ENCODE measurements around the gene CASP7. TPM values are rescaled to one million over a fixed set of nuclear protein-coding genes. Genes with fewer than 3 reads are reported as not detected.
A peak's percentile ranks its signal among the peaks of the same experiment; 100 is the strongest.

Gene CASP7
- total RNA-seq, 3 donors from 2014 or later (not counting 1 experiment from before 2014, with no cell fraction given) = 13.4 to 20.0 (median 14.9) TPM

GRCh38 chr10:113689574-113689973, 9.9 kb downstream of the CASP7 start:
- ATAC-seq (no peak), DNase-seq (no peak)
- no peak for TF ChIP-seq CTCF (IDR thresholded peaks at IDR 0.05)
- no peaks in the 10 kb centered on the region for H3K27me3 ChIP-seq (ENCODE audit: control insufficient read depth, insufficient read depth, low read length)
- H3K27me3 Mint-ChIP-seq (ENCODE audit: low read depth in 2 of 2) = no peaks in the 10 kb centered on the region
- H3K9me3 Mint-ChIP-seq = peaks cover 11 to 17% of the 10 kb centered on the region in 2 donors
- peak overlapping the region; percentile 71 to 76 for H3K27ac Mint-ChIP-seq
- no peak overlapping the region for H3K4me3 ChIP-seq (ENCODE audit: low read length)
- peaks cover 30% of the 10 kb centered on the region for H3K36me3 Mint-ChIP-seq
- WGBS (ENCODE audit: insufficient coverage) = 88% methylated on average over 3 of the region's 3 CpGs
- no peaks in the 10 kb centered on the region for H3K4me1 ChIP-seq (ENCODE audit: control insufficient read depth, insufficient read depth, low read length)
- H3K4me3 Mint-ChIP-seq = peak overlapping the region; percentile 63
- intact Hi-C loops (cut with micrococcal nuclease) = no loop called here
- no peak overlapping the region for H3K27ac ChIP-seq (ENCODE audit: low read length)
- peaks cover 9% of the 10 kb centered on the region for H3K36me3 ChIP-seq (ENCODE audit: control insufficient read depth, insufficient read depth, low read length)
- H3K4me1 Mint-ChIP-seq = peaks cover 38 to 41% of the 10 kb centered on the region in 2 donors
- peaks cover 15% of the 10 kb centered on the region for H3K9me3 ChIP-seq (ENCODE audit: control insufficient read depth, insufficient read depth, low read length)

- Histone ChIP-seq H3K36me3 (ENCODE audit: control insufficient read depth, insufficient read depth, low read length) (peaks cover 9% of the 10 kb centered on the region), H3K27ac (ENCODE audit: low read length) (no peak overlapping the region), H3K4me1 (ENCODE audit: control insufficient read depth, insufficient read depth, low read length) (no peaks in the 10 kb centered on the region), H3K27me3 (ENCODE audit: control insufficient read depth, insufficient read depth, low read length) (no peaks in the 10 kb centered on the region), H3K4me3 (ENCODE audit: low read length) (no peak overlapping the region), H3K9me3 (ENCODE audit: control insufficient read depth, insufficient read depth, low read length) (peaks cover 15% of the 10 kb centered on the region)
- peaks cover 30% of the 10 kb centered on the region for H3K36me3 Mint-ChIP-seq
- no peak for TF ChIP-seq CTCF (IDR thresholded peaks at IDR 0.05)
- intact Hi-C loops (cut with micrococcal nuclease) = no loop called here
- peaks cover 10 to 15% of the 10 kb centered on the region in 2 donors for H3K9me3 Mint-ChIP-seq
- H3K4me1 Mint-ChIP-seq = peaks cover 26 to 32% of the 10 kb centered on the region in 2 donors
- no peak for DNase-seq
- no peak for ATAC-seq
- H3K27ac Mint-ChIP-seq = no peak overlapping the region
- H3K4me3 Mint-ChIP-seq = no peak overlapping the region
- no peaks in the 10 kb centered on the region for H3K27me3 Mint-ChIP-seq (ENCODE audit: low read depth in 2 of 2)
- 100% methylated on average over 2 of the region's 3 CpGs for WGBS (ENCODE audit: insufficient coverage)
These were observed 11.0 kb downstream of the CASP7 start for GRCh38 chr10:113690749-113691148.

GRCh38 chr10:113691381-113691780, 11.7 kb downstream of the CASP7 start:
- intact Hi-C loops (cut with micrococcal nuclease) = no loop called here
- Mint-ChIP-seq H3K4me3 (no peak overlapping the region), H3K36me3 (peaks cover 30% of the 10 kb centered on the region), H3K27ac (no peak overlapping the region), H3K27me3 (ENCODE audit: low read depth in 2 of 2) (no peaks in the 10 kb centered on the region), H3K9me3 (peaks cover 9 to 15% of the 10 kb centered on the region in 2 donors), H3K4me1 (peaks cover 28 to 29% of the 10 kb centered on the region in 2 donors)
- no peaks in the 10 kb centered on the region for H3K27me3 ChIP-seq (ENCODE audit: control insufficient read depth, insufficient read depth, low read length)
- H3K27ac ChIP-seq (ENCODE audit: low read length) = no peak overlapping the region
- H3K4me3 ChIP-seq (ENCODE audit: low read length) = no peak overlapping the region
- peaks cover 9% of the 10 kb centered on the region for H3K36me3 ChIP-seq (ENCODE audit: control insufficient read depth, insufficient read depth, low read length)
- ATAC-seq (no peak), DNase-seq (no peak)
- WGBS (ENCODE audit: insufficient coverage) = 68% methylated on average over 2 of the region's 2 CpGs
- no peaks in the 10 kb centered on the region for H3K4me1 ChIP-seq (ENCODE audit: control insufficient read depth, insufficient read depth, low read length)
- TF ChIP-seq CTCF (IDR thresholded peaks at IDR 0.05) = no peak
- H3K9me3 ChIP-seq (ENCODE audit: control insufficient read depth, insufficient read depth, low read length) = peaks cover 15% of the 10 kb centered on the region

GRCh38 chr10:113692271-113692670, 12.6 kb downstream of the CASP7 start:
- peaks cover 15% of the 10 kb centered on the region for H3K9me3 ChIP-seq (ENCODE audit: control insufficient read depth, insufficient read depth, low read length)

More at GRCh38 chr10:113692271-113692670, 12.6 kb downstream of the CASP7 start:
- peaks cover 29% of the 10 kb centered on the region for H3K36me3 Mint-ChIP-seq
- peaks cover 28 to 29% of the 10 kb centered on the region in 2 donors for H3K4me1 Mint-ChIP-seq
- Histone ChIP-seq H3K4me1 (ENCODE audit: control insufficient read depth, insufficient read depth, low read length) (no peaks in the 10 kb centered on the region), H3K36me3 (ENCODE audit: control insufficient read depth, insufficient read depth, low read length) (peaks cover 9% of the 10 kb centered on the region), H3K27ac (ENCODE audit: low read length) (no peak overlapping the region), H3K4me3 (ENCODE audit: low read length) (no peak overlapping the region), H3K27me3 (ENCODE audit: control insufficient read depth, insufficient read depth, low read length) (no peaks in the 10 kb centered on the region)
- H3K27ac Mint-ChIP-seq = no peak overlapping the region
- intact Hi-C loops (cut with micrococcal nuclease) = no loop called here
- no peak for DNase-seq
- H3K4me3 Mint-ChIP-seq = no peak overlapping the region
- H3K9me3 Mint-ChIP-seq = peaks cover 9 to 12% of the 10 kb centered on the region in 2 donors
- TF ChIP-seq CTCF (IDR thresholded peaks at IDR 0.05) = no peak
- no peaks in the 10 kb centered on the region for H3K27me3 Mint-ChIP-seq (ENCODE audit: low read depth in 2 of 2)
- ATAC-seq = no peak
- 93% methylated on average over 6 of the region's 6 CpGs for WGBS (ENCODE audit: insufficient coverage)

Measured in natural killer cell (primary cell).